ENCODE measurements around the gene PALM3. TPM values are rescaled to one million over a fixed set of nuclear protein-coding genes. Genes with fewer than 3 reads are reported as not detected.

PALM3 gene
- total RNA-seq, 1 experiment from 2014 or later = 3.3 TPM

GRCh38 chr19:14031719-14032480 is 30.0 kb downstream of the PALM3 start, which contains the start of gene IL27RA:
IL27RA (plus strand) TSS chr19:14031762; CDS start chr19:14031873, 111 bp downstream.
- CTCF ChIA-PET = interaction anchor here (0.6 to 2.3 kb wide), 9 partner anchors 11 to 64 kb away, joined by 3 to 11 read pairs (median 5); partner anchors contain the start of genes MISP3 and RFX1
- ATAC-seq = peak; percentile 78
- no peaks in the 10 kb centered on the region for H3K27me3 ChIP-seq (ENCODE audit: insufficient read depth, low read length)
- no peaks in the 10 kb centered on the region for H3K79me2 ChIP-seq (ENCODE audit: insufficient read depth, low read length)
- peak within 1 kb of the TSS; percentile 96 for H3K4me2 ChIP-seq (ENCODE audit: low read length)
- H3K27ac ChIP-seq (ENCODE audit: low read depth, low read length) = peak within 1 kb of the TSS; percentile 87
- DNase-seq (ENCODE audit: low read depth, low spot score) = no peak
- BruUV-seq (replicated peaks) = TSS peak; percentile 65
- no peaks in the 10 kb centered on the region for H3K9me3 ChIP-seq (ENCODE audit: control insufficient read depth in 1 of 2, insufficient read depth in 1 of 2, low read depth in 1 of 2, low read length in 2 of 2)
- no peaks in the 10 kb centered on the region for H4K20me1 ChIP-seq (ENCODE audit: insufficient read depth)
- no peak for TF ChIP-seq YY1 (IDR thresholded peaks at IDR 0.05; ENCODE audit: extremely low read depth, insufficient replicate concordance, low read depth, low read length)
- no peak for TF ChIP-seq SP1 (IDR thresholded peaks at IDR 0.05; ENCODE audit: low read depth)
- TF ChIP-seq MAX (IDR thresholded peaks at IDR 0.05) = peak; percentile 48; the same call in 1 of the 2 replicates
- TF ChIP-seq TCF7L2 (IDR thresholded peaks at IDR 0.05; ENCODE audit: borderline replicate concordance, extremely low read depth, insufficient read depth, insufficient read length) = no peak
- peak; percentile 54; the same call in 1 of the 2 replicates for TF ChIP-seq EGR1 (IDR thresholded peaks at IDR 0.05; ENCODE audit: low read depth)
- no peak for TF ChIP-seq CEBPB (IDR thresholded peaks at IDR 0.05; ENCODE audit: low read depth)
- no peak for TF ChIP-seq EZH2 (IDR thresholded peaks at IDR 0.05)
- peak; percentile 55 for TF ChIP-seq RAD21 (IDR thresholded peaks at IDR 0.05; ENCODE audit: low read depth)
- TF ChIP-seq ZNF274 (IDR thresholded peaks at IDR 0.05; ENCODE audit: low read depth, low read length) = no peak
- TF ChIP-seq POLR2AphosphoS5 (IDR thresholded peaks at IDR 0.05; ENCODE audit: low read depth, low read length) = peak; percentile 47
- peak; percentile 47 to 86 (median 72); a peak in 5 of 6 replicates for TF ChIP-seq CTCF (IDR thresholded peaks at IDR 0.05 in 2 of 3, conservative IDR thresholded peaks at IDR 0.05 in 1 of 3; ENCODE audit: borderline replicate concordance in 1 of 3, insufficient read depth in 1 of 3, low read depth in 2 of 3, low read length in 2 of 3)
- TF ChIP-seq ZFX (IDR thresholded peaks at IDR 0.05) = peak; percentile 58; the same call in 1 of the 2 replicates
- H2AFZ ChIP-seq (ENCODE audit: low read depth, low read length, poor library complexity, severe bottlenecking) = peak within 1 kb of the TSS; percentile 76
- H3K36me3 ChIP-seq (ENCODE audit: control insufficient read depth in 1 of 2, insufficient read depth in 2 of 2, low read length in 2 of 2) = no peaks in the 10 kb centered on the region
- no peaks in the 10 kb centered on the region for H3K9me2 ChIP-seq (ENCODE audit: insufficient read depth)
- intact Hi-C loops (cut with micrococcal nuclease) = no loop called here
- RAD21 ChIA-PET (ENCODE audit: low non-redundant PET in 1 of 2, low total read pairs in 2 of 2, uncharacterized antibody in 2 of 2, unreplicated experiment in 2 of 2) = no interaction called here
- H3K4me3 ChIP-seq (replicated peaks in 1 of 2; ENCODE audit: low read depth in 1 of 2, low read length in 2 of 2) = peak within 1 kb of the TSS; percentile 72 to 81
- POLR2A ChIA-PET = interaction anchor here (0.5 to 1.9 kb wide), 6 partner anchors 9 to 330 kb away, joined by 4 to 10 read pairs (median 4); partner anchors contain the start of gene RFX1
- peak within 1 kb of the TSS; percentile 88 for H3K9ac ChIP-seq (ENCODE audit: low read length)
- H3K4me1 ChIP-seq (ENCODE audit: control insufficient read depth in 1 of 2, insufficient read depth in 2 of 2, low read length in 2 of 2) = peaks cover 3 to 15% of the 10 kb centered on the region in 2 experiments

Data from HCT116 (cell line).